ENCODE results near the gene ZFYVE28.

GRCh38 chr4:2427383-2428334 lies 9.2 kb upstream of the ZFYVE28 start:
- TF ChIP-seq, protein P1, sequence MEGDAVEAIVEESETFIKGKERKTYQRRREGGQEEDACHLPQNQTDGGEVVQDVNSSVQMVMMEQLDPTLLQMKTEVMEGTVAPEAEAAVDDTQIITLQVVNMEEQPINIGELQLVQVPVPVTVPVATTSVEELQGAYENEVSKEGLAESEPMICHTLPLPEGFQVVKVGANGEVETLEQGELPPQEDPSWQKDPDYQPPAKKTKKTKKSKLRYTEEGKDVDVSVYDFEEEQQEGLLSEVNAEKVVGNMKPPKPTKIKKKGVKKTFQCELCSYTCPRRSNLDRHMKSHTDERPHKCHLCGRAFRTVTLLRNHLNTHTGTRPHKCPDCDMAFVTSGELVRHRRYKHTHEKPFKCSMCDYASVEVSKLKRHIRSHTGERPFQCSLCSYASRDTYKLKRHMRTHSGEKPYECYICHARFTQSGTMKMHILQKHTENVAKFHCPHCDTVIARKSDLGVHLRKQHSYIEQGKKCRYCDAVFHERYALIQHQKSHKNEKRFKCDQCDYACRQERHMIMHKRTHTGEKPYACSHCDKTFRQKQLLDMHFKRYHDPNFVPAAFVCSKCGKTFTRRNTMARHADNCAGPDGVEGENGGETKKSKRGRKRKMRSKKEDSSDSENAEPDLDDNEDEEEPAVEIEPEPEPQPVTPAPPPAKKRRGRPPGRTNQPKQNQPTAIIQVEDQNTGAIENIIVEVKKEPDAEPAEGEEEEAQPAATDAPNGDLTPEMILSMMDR (conservative IDR thresholded peaks at IDR 0.05) = no peak
- no peak for TF ChIP-seq EZH2 (IDR thresholded peaks at IDR 0.05; ENCODE audit: low read depth)
